K562 (cell line): Measurements from ENCODE around the gene IL4R. TPM values are rescaled to one million over a fixed set of nuclear protein-coding genes. Genes with fewer than 3 reads are reported as not detected.

Experiments used
- ATAC-seq: fragments of 200-7000 bp; cut with Tn5 transposase; 3 replicates; pipeline ENCODE4 v1.9.1; 2020; ENCODE audit warnings: moderate library complexity
- BruUV-seq: library from RNA; stranded (reverse); fragments of 400-500 nt; replicated peaks from 2 replicates; lab custom pipeline; 2021; lab: Mats Ljungman, UMichigan
- CTCF ChIA-PET: fragments of 300-600 bp; formaldehyde crosslinking; extraction: SDS; loops from one replicate; lab custom pipeline; 2021; ENCODE audit warnings: low intra/inter-chr PET ratio; lab: Yijun Ruan, JAX
- POLR2A ChIA-PET: fragments of 300-600, 350-650 bp; sonication (Branson Sonifier 250); formaldehyde crosslinking; extraction: SDS; loops from one replicate; lab custom pipeline; 2021; ENCODE audit warnings: antibody characterized with exemption, inconsistent platforms; lab: Yijun Ruan, JAX
- DNase-seq, 4 experiments: peaks; one replicate each; pipeline versions ENCODE4 v3.0.0 to v3.0.0-alpha.2; 2011 to 2018; ENCODE audit warnings: low spot score in 3 of 4, mixed read lengths in 3 of 4; ENCODE audit errors: extremely low read depth in 1 of 4
- FAIRE-seq: peaks from 2 replicates; lab custom pipeline; 2011; peaks lifted over from hg19 to GRCh38; lab: Jason Lieb, UNC
- H2AFZ ChIP-seq: 2 replicates; pipeline ENCODE4 v1.6.0; 2011; ENCODE audit warnings: low read depth, low read length, control low read depth, inconsistent platforms
- H3K27ac ChIP-seq: fragments of 200-600 bp; 3 replicates; pipeline ENCODE4 v1.8.0; 2011; ENCODE audit warnings: low read depth, mild to moderate bottlenecking, control low read depth, inconsistent platforms, low read length, moderate library complexity, mixed read lengths; ENCODE audit errors: extremely low read depth
- H3K27me3 ChIP-seq, 2 experiments: fragments of 300-600 bp in 1 of 2; 2 replicates in 1 of 2; 3 replicates in 1 of 2; pipeline versions ENCODE4 v1.6.0 to v1.8.0; 2011; ENCODE audit warnings: inconsistent platforms in 2 of 2, low read length in 2 of 2, mild to moderate bottlenecking in 1 of 2, mixed read lengths in 1 of 2, moderate library complexity in 1 of 2; ENCODE audit not compliant: control insufficient read depth in 2 of 2, insufficient read depth in 2 of 2
- H3K36me3 ChIP-seq: fragments of 300-600 bp; 3 replicates; pipeline ENCODE4 v1.8.0; 2011; ENCODE audit warnings: mild to moderate bottlenecking, low read length, inconsistent platforms; ENCODE audit not compliant: control insufficient read depth, insufficient read depth
- H3K4me1 ChIP-seq, 2 experiments: fragments of 200-600 bp in 1 of 2; replicated peaks in 1 of 2; 2 replicates in 1 of 2; 3 replicates in 1 of 2; pipeline versions ENCODE4 v1.5.1 to v1.8.0; 2011; ENCODE audit warnings: inconsistent platforms in 2 of 2, low read length in 2 of 2, mild to moderate bottlenecking in 1 of 2, mixed read lengths in 1 of 2, moderate library complexity in 1 of 2; ENCODE audit not compliant: control insufficient read depth in 2 of 2, insufficient read depth in 2 of 2
- H3K4me2 ChIP-seq: 2 replicates; pipeline ENCODE4 v1.6.1; 2011; ENCODE audit warnings: low read length, control low read depth, inconsistent platforms, mixed read lengths; ENCODE audit not compliant: insufficient read depth
- H3K4me3 ChIP-seq: fragments of 200-600 bp; sonication (generic), shearing (Covaris generic); 2 replicates; pipeline ENCODE4 v1.5.1; 2016; ENCODE audit warnings: control low read depth, inconsistent platforms
- H3K79me2 ChIP-seq: fragments of 200-600 bp; 3 replicates; pipeline ENCODE4 v1.8.0; 2011; ENCODE audit warnings: low read length, inconsistent platforms; ENCODE audit not compliant: control insufficient read depth, insufficient read depth
- H3K9ac ChIP-seq, 2 experiments: 2 replicates each; pipeline versions ENCODE4 v1.6.0 to v1.6.1; 2011; ENCODE audit warnings: low read depth in 2 of 2, low read length in 2 of 2, control low read depth in 1 of 2, inconsistent platforms in 1 of 2, mild to moderate bottlenecking in 1 of 2, mixed read lengths in 1 of 2; ENCODE audit not compliant: insufficient read depth in 1 of 2
- H3K9me1 ChIP-seq: one replicate; pipeline ENCODE4 v1.6.0; 2011; ENCODE audit warnings: inconsistent platforms, mild to moderate bottlenecking, low read length, moderate library complexity; ENCODE audit not compliant: control insufficient read depth, insufficient read depth
- H3K9me3 ChIP-seq: replicated peaks from 2 replicates; pipeline ENCODE4 v1.5.1; 2011; ENCODE audit warnings: low read depth, low read length, inconsistent platforms; ENCODE audit not compliant: control insufficient read depth, insufficient read depth
- H4K20me1 ChIP-seq: replicated peaks from 2 replicates; pipeline ENCODE4 v1.6.1; 2011; ENCODE audit warnings: low read length, inconsistent platforms, mixed read lengths; ENCODE audit not compliant: control insufficient read depth, insufficient read depth
- AFF1 ChIP-seq, 2 experiments: fragments of 450-650 bp; IDR thresholded peaks; 2 replicates each; pipeline ENCODE4 v1.6.1; 2018; ENCODE audit warnings: mild to moderate bottlenecking in 2 of 2, low read depth in 1 of 2; ENCODE audit not compliant: partially characterized antibody in 2 of 2
- ZKSCAN1 ChIP-seq: fragments of 150-350 bp; IDR thresholded peaks from 2 replicates; pipeline ENCODE4 v1.6.1; 2016; ENCODE audit warnings: low read depth, low read length
- WGBS: fragments of 100-300 bp; shearing (Covaris generic); methylation state at CpG from one replicate; pipeline ENCODE4 v1.1.6; 2016; ENCODE audit warnings: low coverage, mixed read lengths; ENCODE audit not compliant: insufficient coverage; ENCODE audit errors: missing lambda C conversion rate; 5-methylcytosine and 5-hydroxymethylcytosine counted together
- in situ Hi-C: fragments of 300-500 bp; cut with MboI; formaldehyde crosslinking; loops from 4 replicates; pipeline ENCODE4 v1.15.0; 2018; ENCODE audit warnings: inconsistent platforms, mixed read lengths
- intact Hi-C: fragments of 100-400 bp; cut with micrococcal nuclease; formaldehyde crosslinking; loops from 2 replicates; pipeline ENCODE4 v1.14.2; 2022
- polyA plus RNA-seq, 8 experiments: library from polyadenylated mRNA; depleted of rRNA in 4 of 8; stranded (reverse) in 5 of 8; unstranded in 3 of 8; fragments of >200 nt; fragmentation: Nextera tagmentation in 2 of 8; fragmentation: Illumina TruSeq in 1 of 8; extraction: Ambion mirVana in 2 of 8; extraction: Trizol in 1 of 8; gene quantifications; 2 replicates each; pipeline versions ENCODE4 v1.2.1 to v1.2.3, GENCODE V29; 2011 to 2014; ENCODE audit warnings: inconsistent platforms in 1 of 8, missing spikeins in 1 of 8
- total RNA-seq, 7 experiments: library from RNA; depleted of rRNA in 6 of 7; stranded (reverse); fragments of >200 nt in 6 of 7; fragmentation: Illumina TruSeq in 2 of 7; extraction: Trizol in 2 of 7; gene quantifications; 2 replicates each; pipeline versions ENCODE4 v1.2.1 to v1.2.3, GENCODE V29; 2011 to 2021; ENCODE audit warnings: low replicate concordance in 1 of 7

The IL4R gene
- total and polyA plus RNA-seq, 9 of the 15 experiments (the other 6 are each of a cell fraction or from before 2014, with no cell fraction given): 0.17 to 5.8 (median 3.3) TPM

GRCh38 chr16:27379919-27380318, 66.1 kb downstream of the IL4R start:
- Histone ChIP-seq H4K20me1 (no peaks in the 10 kb centered on the region), H3K4me1 (no peaks in the 10 kb centered on the region; a peak in 1 of 5 replicates), H3K9me1 (no peaks in the 10 kb centered on the region), H2AFZ (no peak overlapping the region), H3K27ac (no peak overlapping the region), H3K4me3 (no peak overlapping the region), H3K4me2 (no peak overlapping the region), H3K79me2 (no peaks in the 10 kb centered on the region), H3K27me3 (peaks cover 12 to 56% of the 10 kb centered on the region in 2 experiments), H3K36me3 (no peaks in the 10 kb centered on the region), H3K9me3 (no peaks in the 10 kb centered on the region), H3K9ac (no peak overlapping the region)
- DNase-seq: no peak
- ChIA-PET CTCF (no interaction called here), POLR2A (no interaction called here)
- intact Hi-C loops: no loop called here
- no peak for ATAC-seq
- no TSS peak for BruUV-seq
- under 1% methylated on average over 9 of the region's 9 CpGs for WGBS
- FAIRE-seq: no peak
- in situ Hi-C loops: no loop called here
- TF ChIP-seq AFF1 (IDR thresholded peaks at IDR 0.05; ENCODE audit: low read depth in 1 of 2, partially characterized antibody in 2 of 2) (no peak), ZKSCAN1 (peak; percentile 57; the same call in 1 of the 2 replicates)
- TF ChIP-seq, all 486 proteins: peak for 1
